Stimulated activated CD4-positive, alpha-beta T cell treated with anti-CD3 and anti-CD28 coated beads, Interleukin-4, amount 100 ng/mL, for 48 hours (primary cell): ENCODE data around the gene EPHA5.

ENCODE experiments used
- DNase-seq, 2 donors: peaks; one replicate each; pipeline ENCODE4 v3.0.0-alpha.2; 2020; ENCODE audit warnings: low read depth in 2 of 2

Gene EPHA5

DNA sequence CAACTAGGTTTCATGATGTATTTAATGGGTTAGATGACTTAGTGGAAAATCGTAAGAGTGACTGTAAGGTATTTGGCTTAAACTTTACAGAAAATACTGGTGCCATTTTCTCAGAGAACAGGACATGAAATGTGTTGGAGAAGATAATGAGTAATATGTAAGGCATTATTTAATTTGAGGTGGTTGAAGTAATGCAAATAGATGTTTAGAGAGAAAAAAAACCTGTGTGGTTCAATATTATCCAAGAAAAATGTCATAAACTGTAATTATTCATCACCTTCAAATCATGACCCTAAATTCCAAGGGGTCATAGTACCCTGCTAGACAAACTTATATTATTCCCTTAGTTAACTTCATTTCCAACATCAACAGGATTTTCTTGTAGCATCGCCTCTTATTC is 171.7 kb downstream of the EPHA5 start:
- no peak for DNase-seq

DNA sequence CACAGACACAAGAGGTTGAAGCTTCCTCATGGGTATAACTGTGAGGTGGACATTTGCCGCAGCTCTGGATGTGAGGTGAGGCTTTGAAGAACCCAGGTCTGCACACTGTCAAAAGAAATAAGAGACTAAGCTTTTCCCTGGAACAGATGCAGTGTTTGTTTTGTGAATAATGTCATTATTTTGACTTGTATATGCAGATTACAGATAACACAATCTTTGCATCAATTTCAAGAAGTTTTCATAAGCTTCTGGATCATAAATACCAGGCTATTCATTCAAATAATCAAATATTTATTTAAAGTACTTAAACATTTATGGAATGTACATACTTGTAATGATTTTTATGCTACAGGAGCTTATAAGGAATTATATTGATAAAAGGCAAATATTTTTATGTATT is 174.8 kb downstream of the EPHA5 start:
- DNase-seq: no peak

DNA sequence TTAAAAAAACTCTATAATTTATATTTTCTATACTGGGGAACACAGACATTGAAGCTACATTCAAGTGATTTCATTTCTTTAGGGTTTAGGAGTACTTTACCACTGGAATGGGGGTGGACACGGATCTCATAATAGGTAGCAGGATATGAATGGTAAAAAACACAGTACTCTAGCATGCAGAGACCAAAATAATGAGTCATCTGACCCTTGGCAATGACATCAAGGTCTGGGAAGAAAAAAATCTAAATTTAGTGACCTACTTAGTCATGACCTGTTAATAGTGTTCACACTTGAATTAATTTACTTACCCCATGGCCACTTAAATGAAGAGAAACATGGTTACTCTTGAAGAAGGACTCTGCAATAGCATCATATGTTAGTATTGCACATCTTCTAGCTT is 187.9 kb downstream of the EPHA5 start:
- no peak for DNase-seq

DNA sequence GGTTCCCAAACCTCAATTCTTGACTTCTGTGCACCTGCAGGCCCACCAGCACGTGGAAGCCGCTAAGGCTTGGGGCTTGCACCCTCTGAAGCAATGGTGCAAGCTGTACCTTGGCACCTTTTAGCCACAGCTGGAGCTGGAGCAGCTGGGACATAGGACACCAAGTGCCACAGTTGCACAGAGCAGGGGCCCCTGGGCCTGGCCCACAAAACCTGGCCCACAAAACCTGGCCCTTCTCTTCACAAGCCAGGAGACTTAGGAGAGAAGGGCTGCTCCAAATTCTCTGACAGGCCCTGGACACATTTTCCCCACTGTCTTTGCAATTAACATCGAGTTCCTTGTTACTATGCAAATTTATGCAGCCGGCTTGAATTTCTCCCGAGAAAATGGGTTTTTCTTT is 197.8 kb downstream of the EPHA5 start:
- no peak for DNase-seq

DNA sequence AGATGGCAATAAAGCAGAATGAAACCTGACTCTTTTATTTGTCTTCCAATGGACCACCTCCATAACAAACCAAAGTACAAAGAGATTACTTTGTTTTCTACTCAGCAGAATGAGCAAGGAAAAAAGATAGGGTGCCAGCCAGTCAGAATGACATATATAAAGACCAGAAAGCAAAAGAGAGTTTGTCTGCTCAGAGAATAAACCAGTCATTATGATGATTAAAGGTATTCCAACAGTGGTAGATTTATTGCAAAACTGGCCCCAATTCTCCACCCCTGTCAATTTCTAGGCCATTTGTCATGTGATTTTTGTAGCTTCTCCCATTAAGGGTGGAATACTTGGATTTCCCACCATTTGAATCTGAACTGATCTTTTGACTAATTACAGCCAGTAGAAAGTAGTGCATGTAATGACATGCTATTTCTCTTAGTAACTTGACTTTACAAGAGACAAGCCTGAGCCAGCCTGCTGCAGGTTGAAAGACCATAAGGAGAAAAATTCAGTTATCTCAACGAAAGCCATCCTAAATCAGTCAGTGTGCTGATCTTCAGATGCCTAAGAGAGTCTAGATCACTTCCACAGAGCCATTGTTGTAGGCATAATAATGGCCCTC is 203.1 kb downstream of the EPHA5 start:
- DNase-seq: no peak

DNA sequence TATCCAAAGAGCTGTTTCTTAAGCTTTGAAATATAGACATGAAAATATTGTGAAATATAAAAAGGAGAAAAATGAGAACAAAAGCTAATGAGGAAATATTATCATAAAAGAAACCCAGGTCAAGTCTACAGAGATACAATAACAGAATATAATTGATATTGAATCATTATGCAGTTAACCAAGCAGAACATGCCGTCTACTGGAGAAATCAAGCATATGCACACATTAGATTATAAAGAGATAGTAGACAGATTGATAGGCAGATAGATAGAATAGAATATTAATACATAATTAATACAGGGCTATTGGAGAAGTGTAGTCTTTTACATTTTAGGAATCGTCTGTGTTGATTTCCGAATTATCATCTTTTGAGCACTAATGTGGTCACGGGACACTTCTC is 208.5 kb downstream of the EPHA5 start:
- no peak for DNase-seq

DNA sequence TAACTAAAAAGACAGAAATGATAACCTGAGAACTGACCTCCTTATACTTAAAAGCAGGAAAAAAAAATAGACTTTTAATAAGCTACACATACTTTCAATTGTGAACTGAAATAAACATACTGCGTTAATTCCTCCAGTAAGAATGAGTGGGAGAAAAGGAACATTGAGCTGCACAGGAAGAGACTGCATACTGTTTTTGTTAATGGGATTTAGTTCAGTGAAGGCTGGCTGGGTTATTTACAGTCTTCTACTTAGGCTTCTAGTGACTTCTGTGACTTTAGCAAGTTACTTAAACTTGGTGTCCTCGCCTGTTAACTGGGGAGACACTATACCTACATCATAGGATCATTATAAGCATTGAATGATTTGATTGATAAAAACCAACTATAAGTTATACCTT is 213.3 kb downstream of the EPHA5 start:
- DNase-seq: no peak

DNA sequence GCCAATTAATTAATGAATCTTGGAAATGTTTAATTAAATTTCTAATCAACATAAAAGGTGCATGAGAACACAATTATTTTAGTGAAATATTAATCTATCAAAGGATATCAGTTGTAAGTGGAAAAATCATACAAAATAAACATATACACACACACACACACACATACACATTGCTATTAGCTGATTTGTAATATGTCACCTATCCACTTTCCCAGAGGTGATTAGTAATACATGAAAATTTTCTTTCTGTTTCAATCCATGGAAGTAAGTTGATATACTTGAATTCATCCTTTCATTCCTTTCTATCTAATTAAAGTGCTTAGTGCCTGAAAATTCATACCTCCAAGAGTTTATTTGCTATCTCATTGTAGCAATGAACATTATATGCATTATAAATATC is 213.7 kb downstream of the EPHA5 start:
- DNase-seq: no peak

DNA sequence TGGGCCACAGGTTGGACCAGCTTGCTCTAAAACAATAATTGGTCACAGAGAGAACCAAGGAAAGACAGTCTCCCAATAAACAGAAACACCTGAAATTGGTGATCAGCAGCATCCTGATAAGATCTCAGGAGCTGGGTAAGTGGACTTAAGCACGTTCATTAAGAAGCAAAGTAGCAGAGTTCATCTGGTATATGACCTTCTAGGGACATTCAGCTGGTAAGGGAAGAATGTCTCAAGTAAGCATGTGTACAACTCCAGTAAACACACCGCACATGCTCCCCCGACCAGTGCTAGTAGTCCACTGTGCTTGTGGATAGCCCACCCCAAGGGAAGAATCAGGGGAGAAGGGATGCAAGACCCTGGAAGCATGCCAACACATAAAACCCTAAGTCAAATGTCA is 216.9 kb downstream of the EPHA5 start:
- DNase-seq: no peak

DNA sequence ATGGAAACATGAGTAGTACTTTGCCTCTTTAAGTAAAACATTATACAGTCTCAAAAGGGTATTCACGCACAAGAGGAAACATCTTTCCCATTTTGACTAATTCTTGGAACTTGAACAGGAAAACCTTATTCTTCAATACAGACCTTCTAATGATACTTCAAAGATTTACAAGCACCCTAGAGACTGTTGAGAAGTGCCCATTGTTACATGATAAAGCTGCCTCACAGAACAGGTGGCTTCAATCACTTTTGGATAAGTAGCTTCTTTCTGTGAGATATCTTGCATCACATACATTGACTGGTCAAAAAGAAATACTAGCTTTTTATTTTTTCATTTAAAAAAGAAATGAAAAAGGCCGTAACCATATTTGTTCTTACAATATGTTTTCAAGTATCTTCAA is 219.4 kb downstream of the EPHA5 start:
- DNase-seq: no peak

DNA sequence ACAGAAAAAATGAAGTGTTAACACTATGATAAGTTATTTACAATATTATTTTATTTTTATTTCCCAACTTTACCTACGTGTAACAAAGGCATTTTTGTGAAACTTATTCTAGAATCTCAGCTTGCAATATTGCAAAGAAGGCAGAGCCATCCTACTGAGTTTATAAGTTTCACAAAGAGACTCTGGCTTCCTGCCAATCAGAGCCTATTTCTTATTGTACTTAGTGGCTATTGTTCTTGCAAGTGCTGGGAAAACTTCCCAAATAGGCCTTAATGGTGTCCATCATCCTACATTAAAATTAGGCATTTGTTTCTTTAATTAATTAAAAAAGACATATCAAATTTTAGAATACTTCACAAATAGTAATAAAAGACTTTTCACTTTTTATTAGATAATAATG is 233.2 kb downstream of the EPHA5 start:
- no peak for DNase-seq

DNA sequence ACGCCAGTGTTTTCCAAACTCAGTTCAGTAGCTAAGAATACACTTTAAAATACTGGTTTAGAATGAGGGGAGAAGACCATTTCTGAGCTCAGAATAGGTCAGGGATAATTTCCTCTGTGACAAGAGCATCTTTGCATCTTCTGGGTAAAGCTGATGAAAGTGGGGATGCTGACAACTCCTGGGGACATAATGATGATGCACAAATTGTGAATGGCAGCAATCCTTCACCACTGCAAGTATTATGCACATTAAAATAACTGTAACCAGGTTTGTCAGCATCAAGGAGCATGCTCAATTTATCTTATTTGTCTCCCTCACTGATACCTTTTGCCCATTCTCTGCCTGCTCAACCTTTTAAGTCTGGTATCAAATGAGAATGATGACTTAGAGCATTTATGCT is 248.2 kb downstream of the EPHA5 start:
- DNase-seq: no peak

DNA sequence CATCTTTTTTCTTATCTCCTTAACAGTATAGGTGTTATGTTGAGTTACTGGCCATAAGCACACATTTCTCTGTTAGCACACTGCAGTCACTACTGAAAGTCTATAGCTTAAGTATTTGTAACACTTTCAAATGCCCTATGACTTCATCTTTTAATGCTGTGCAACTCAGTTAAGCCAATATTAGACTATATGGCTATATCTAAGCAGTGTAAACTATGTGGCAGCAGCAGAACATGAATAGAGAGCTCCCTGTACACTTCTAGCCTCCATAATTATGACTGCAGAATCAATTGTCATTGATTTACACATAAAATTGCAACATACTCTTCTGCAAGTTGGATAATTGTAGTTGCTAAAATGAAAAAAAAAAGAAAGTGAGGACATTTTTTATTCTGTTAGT is 250.3 kb downstream of the EPHA5 start:
- no peak for DNase-seq

DNA sequence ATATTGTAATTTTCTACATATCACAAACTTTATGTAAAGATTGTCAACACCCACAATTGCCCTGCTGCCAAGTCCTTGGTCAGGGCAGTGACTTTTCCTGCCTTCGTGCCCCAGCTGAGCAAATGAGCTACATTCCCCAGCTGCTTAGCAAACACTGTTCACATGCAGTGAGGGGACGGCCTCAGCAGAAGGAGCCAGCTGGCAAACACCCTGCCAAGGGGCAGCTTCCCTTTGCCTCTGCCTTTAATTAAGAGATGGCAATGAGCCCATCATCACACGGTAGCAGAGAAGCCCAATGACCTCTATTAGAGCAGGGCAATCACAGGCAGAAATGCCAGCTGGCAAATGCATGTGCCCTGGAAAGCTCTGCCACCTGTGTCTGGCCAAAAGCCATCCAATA is 253.4 kb downstream of the EPHA5 start:
- DNase-seq: no peak

DNA sequence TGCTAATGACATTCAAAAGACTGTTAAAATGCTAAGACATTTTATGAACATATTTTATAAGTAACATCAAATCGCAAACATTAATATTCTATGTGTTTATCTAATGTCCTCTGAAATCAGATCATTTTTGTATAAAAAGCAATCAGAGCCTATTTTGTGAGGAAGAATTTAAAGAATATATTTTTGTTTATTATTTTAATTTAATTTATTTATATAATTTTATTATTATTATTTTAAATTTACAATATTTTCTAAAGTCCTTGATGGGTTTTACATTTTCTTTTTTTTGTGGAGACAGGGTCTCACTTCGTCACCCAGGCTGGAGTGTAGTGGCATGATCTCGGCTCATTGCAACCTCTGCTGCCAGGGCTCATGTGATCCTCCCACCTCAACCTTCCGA is 262.8 kb downstream of the EPHA5 start:
- DNase-seq: no peak

DNA sequence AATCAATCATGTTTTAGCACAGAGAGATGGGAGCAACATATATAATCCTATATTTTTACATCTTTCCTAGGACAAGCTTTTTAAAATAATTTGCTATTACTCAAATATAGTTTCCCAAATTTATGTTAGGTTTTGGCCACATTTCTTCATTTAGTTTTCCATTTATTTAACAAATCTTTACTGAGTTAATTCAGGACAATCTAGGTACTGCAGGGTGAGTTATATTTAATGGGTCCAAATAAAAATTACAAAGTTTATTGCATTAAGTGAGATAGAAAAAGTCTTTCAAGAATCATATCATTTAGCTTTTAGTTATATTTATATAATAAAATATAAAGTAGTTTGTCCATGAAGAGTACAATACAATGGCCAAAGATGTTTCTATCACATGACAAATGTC is 269.2 kb downstream of the EPHA5 start:
- DNase-seq: no peak

DNA sequence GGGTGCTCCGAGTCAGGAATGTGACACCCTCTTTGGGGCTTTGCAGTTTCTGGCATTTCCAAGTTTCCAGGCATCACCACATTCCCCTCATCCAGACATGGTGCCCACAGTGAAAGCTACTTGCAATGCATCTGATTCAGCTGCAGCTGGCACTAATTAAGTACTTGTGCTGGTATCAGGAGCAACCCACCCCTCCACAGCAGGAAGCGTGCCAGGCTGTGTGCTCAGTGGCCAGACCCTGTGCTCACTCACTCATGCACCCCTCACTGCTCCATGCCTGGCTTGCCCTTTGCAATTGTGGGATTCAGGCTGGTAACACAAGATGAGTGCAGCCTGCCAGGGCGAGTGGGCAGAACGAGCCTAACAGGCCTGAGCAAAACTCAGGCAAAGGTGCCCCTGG is 271.2 kb downstream of the EPHA5 start:
- no peak for DNase-seq

DNA sequence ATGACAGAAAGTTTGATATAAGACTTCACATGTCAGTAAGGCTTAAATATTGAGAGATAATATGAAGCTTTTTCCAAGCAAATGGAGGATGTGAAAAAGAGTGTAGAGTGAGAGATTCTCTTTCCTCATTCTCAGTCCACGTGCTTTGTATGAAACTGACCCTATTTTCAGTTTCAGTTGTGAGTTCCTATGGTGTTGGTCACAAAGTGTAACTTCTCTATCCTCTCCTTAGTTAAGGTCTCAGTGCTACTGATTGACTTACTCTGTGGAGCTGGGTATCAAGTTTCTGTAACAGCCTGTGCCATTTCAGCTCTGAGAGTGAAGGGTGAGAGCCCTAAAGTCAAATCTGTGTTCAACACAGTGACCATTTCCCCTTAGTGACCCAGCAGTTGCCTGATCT is 277.2 kb downstream of the EPHA5 start:
- DNase-seq: no peak

DNA sequence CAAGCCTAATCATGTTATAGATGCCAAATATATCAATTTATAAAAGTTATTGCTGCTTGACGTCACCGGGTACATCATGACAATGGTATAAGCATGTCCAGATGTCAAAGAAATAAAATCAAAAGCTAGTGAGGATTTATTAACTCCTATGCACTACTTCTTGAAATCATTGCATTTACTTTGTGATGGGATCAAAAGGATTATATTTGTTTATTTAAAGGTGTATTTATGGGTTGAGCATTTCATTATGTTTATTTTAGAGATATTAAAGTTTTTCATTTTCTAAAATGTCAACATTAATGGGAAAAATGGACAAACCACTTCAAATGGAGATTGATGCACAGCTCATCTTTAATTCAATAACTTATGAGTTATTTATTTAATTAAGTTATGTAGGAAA is 277.8 kb downstream of the EPHA5 start:
- DNase-seq: no peak

DNA sequence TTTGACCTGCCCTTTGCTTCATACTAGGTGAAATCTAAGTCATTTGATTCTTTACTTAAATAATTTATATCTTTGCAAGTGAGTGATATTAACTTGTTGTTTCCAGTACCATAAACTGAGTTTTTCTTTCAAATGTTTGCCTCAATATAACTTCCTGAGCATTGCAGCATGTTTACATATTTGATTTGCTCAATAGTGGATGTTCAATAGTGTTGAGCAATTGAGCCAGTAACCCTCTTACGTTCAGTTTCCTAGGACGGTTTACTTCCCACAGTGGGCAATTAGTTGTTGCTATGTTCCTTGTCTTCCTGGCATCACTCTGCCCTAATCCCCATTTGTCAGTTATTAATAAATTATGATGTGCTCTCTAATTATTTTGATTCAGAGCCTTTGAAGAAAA is 278.5 kb downstream of the EPHA5 start:
- no peak for DNase-seq

DNA sequence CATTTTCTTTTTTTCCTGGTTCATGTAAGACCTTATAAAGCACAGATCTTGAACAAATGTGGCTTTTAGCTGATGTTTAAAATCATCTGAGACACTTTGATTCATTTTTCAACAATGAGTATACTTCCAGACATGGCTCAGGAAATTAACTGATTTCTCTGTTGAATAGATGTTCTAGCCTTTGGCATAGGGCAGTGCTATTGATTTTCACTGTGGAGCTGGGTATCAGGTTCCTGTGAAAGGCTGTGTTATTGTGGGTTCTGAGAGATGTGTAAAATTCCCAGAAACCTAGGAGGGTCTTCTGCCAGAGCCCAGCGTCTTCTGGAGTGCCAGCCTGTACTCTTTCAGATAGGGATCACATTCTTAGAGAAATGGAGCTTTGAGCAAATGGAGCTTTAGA is 278.9 kb downstream of the EPHA5 start:
- DNase-seq: no peak

DNA sequence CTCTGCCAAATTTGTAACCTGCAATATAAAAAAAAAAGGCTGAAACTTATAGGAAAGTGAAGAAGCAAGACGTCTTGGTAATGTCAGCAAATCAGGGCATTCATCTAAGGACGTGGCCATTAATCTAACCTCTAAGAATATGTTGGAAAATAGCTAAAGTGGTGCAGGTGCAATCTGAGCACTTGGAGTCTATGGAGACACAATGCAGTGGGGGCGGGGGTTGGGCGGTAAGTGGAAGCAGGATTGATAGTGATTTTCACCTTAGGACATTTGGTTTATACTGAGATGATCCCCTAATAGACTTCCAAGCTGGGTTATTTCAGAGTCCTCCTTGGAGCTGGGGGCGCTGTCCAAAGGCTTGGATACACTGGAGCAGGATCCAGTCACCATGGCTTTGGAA is 283.4 kb downstream of the EPHA5 start:
- no peak for DNase-seq

DNA sequence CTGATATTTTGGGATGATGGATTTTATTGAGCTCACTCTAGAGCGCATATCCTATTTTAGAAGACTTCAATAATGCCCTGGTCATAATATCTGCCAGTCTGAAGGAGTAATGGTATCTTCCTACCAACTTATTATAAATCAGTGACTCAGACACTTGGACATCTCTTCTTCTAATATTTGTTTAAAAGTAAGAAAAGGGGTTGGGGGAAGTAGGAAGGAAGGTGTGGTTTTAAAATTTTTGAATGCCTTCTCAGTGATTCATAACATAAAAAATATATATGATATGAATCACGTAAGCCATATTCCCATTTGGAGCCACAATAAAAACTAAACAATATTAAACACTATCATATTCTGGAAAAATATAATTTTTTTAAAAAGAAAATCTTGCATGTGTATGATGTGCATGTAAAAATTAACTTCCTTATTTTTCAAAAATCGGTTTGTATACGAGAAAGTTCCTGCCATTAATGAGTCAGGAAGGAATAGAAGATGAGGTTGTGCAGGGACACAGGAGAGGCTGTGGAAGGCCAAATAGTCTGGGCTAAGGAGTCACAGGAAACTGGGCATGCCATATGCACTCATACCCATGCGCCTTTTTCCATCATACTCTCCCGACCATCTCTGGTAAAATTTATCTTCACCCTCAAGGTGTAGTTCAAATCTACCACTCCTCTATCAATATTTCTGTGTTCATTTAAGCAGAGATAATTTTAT is 286.5 kb downstream of the EPHA5 start:
- DNase-seq: no peak

DNA sequence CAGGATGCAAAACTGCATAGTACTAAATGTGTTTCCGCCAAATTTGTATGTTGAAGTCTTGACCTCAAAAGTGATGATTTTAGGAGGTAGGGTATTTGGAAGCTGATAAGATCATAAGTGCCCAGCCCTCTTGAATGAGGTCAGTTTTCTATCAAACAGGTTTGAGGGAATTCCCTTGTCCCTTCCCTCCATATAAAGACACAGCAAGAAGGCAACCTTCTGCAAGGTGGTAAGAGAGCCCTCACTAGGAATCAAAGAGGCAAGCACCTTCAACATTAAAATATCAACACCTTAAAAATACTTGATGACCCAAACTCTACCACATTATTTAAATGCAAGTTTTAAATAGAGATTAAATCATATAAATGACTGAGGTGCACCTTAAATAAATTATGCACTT is 288.6 kb downstream of the EPHA5 start:
- no peak for DNase-seq
